SH-SY5Y (cell line): ENCODE measurements around the gene PPFIA4.

Experiments
- GATA2 ChIP-seq: IDR thresholded peaks from 2 replicates; pipeline ENCODE4 v1.6.1; 2011; ENCODE audit warnings: mild to moderate bottlenecking, low read depth, low read length
- GATA3 ChIP-seq: IDR thresholded peaks from 2 replicates; pipeline ENCODE4 v1.6.1; 2011; ENCODE audit warnings: low read depth, mild to moderate bottlenecking, low read length, moderate library complexity

DNA sequence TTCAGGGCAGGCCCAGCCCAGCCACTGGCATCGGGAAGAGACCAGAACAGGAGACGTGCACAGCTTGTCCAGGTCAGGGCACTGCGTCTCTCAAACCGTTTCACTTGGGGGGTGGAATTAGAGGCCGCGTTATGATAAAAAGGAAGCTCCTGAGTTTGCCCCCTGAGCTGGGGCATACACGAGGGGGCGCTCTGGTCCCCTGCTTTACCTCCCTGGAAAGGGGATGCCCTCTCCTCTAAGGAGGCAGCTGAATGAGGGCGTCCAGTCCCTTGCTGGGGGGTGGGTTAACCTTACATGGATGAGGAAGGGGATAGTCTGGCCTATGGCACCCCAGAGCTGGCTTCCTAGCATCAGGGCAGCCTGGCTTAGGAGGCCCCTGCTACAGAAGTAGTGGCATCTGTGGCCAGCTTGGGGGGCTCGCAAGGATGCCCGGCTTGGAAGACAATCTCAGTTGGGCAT is 57.2 kb downstream of the PPFIA4 start:
- TF ChIP-seq GATA3 = no peak
- TF ChIP-seq GATA2 = no peak
